NT2/D1 (cell line): Measurements from ENCODE around the gene MRPL14.

Source experiments
- SUZ12 ChIP-seq: IDR thresholded peaks from 2 replicates; pipeline ENCODE4 v1.6.1; 2011; ENCODE audit not compliant: insufficient read length, insufficient read depth; ENCODE audit errors: extremely low read depth
- ZNF274 ChIP-seq: IDR thresholded peaks from 2 replicates; pipeline ENCODE4 v1.6.1; 2011; ENCODE audit warnings: mild to moderate bottlenecking, low read depth, low read length

- no peak for TF ChIP-seq ZNF274
- no peak for TF ChIP-seq SUZ12
These were observed 22.2 kb upstream of the MRPL14 start for GRCh38 chr6:44149369-44150012.
